ELF-1 (cell line): ENCODE measurements around the gene MGST3.
"Not testable (repeated sequence)": the region's sequence is repeated elsewhere in the genome, so short reads cannot be mapped to it uniquely, and the experiment has no call there.

Experiments used
- DNase-seq: peaks from one replicate; pipeline ENCODE4 v3.0.0-alpha.2; 2016; ENCODE audit warnings: low read depth, low spot score

The MGST3 gene

GRCh38 chr1:165650981-165651625 lies 20.1 kb downstream of the MGST3 start:
- DNase-seq: no peak

GRCh38 chr1:165658766-165659580 lies 27.9 kb downstream of the MGST3 start:
- not testable (repeated sequence) for DNase-seq

- DNase-seq: peak; percentile 50
Measured at GRCh38 chr1:165659581-165659895, 28.5 kb downstream of the MGST3 start.

- DNase-seq: no peak
Measured at GRCh38 chr1:165661703-165662102, 30.7 kb downstream of the MGST3 start.

GRCh38 chr1:165662186-165662585 lies 31.2 kb downstream of the MGST3 start:
- no peak for DNase-seq

- no peak for DNase-seq
Measured at GRCh38 chr1:165666152-165666825, 35.3 kb downstream of the MGST3 start.

- no peak for DNase-seq
Measured at GRCh38 chr1:165668184-165668583, 37.1 kb downstream of the MGST3 start.

- no peak for DNase-seq
Measured at GRCh38 chr1:165671526-165671925, 40.5 kb downstream of the MGST3 start.

GRCh38 chr1:165674599-165674998 lies 43.6 kb downstream of the MGST3 start:
- no peak for DNase-seq

- DNase-seq: no peak
Measured at GRCh38 chr1:165675794-165676193, 44.8 kb downstream of the MGST3 start.

GRCh38 chr1:165678509-165678908 lies 47.5 kb downstream of the MGST3 start:
- no peak for DNase-seq

- DNase-seq: no peak
Measured at GRCh38 chr1:165679282-165680036, 48.4 kb downstream of the MGST3 start.

GRCh38 chr1:165680303-165680702 lies 49.3 kb downstream of the MGST3 start:
- DNase-seq: no peak

- not testable (repeated sequence) for DNase-seq
Measured at GRCh38 chr1:165680773-165681172, 49.7 kb downstream of the MGST3 start.

GRCh38 chr1:165683848-165684485 lies 52.9 kb downstream of the MGST3 start:
- DNase-seq: no peak

- peak; percentile 17 for DNase-seq
Measured at GRCh38 chr1:165686121-165686970, 55.3 kb downstream of the MGST3 start.

GRCh38 chr1:165686971-165687433 lies 56.0 kb downstream of the MGST3 start:
- no peak for DNase-seq

- DNase-seq: no peak
Measured at GRCh38 chr1:165688046-165688445, 57.0 kb downstream of the MGST3 start.

- DNase-seq: no peak
Measured at GRCh38 chr1:165695031-165695430, 64.0 kb downstream of the MGST3 start.

GRCh38 chr1:165696625-165697100 lies 65.6 kb downstream of the MGST3 start:
- DNase-seq: no peak
